T-helper 1 cell treated with Interleukin-12 subunit alpha and Interleukin-12 subunit beta and Interleukin-4 antibody, amounts not matched to agents 30 ng/mL and 1 ng/mL, for 36 hours (primary cell): Measurements from ENCODE around the gene PSG3. TPM values are rescaled to one million over a fixed set of nuclear protein-coding genes. Genes with fewer than 3 reads are reported as not detected.
"Not testable (repeated sequence)": the region's sequence is repeated elsewhere in the genome, so short reads cannot be mapped to it uniquely, and the experiment has no call there.

Source experiments
- intact Hi-C: fragments of 100-400 bp; cut with micrococcal nuclease; formaldehyde crosslinking; loops from one replicate; pipeline ENCODE4 v1.15.1; 2024
- total RNA-seq: library from RNA; stranded (reverse); gene quantifications from 2 replicates; pipeline ENCODE4 v1.2.3, GENCODE V29; 2022

PSG3 gene
- not detected in 2 replicates for total RNA-seq

- intact Hi-C loops, result not testable (repeated sequence)
Measured at GRCh38 chr19:42740381-42740780, at the start of gene PSG3. PSG3 (minus strand) TSS chr19:42740481; CDS start chr19:42740384, 97 bp downstream.

- intact Hi-C loops, result not testable (repeated sequence)
Measured at GRCh38 chr19:42788766-42789165, 48.5 kb upstream of the PSG3 start.

- intact Hi-C loops, result not testable (repeated sequence)
Measured at GRCh38 chr19:42787766-42788165, 47.5 kb upstream of the PSG3 start.

- intact Hi-C loops, result loop anchor here (1.0 kb wide), 1 partner anchor 171 kb away; no protein-coding TSS in a partner anchor
Measured at GRCh38 chr19:42776750-42777612, 36.7 kb upstream of the PSG3 start.

GRCh38 chr19:42774510-42775158, 34.4 kb upstream of the PSG3 start:
- intact Hi-C loops, result not testable (repeated sequence)

- intact Hi-C loops, result not testable (repeated sequence)
Measured at GRCh38 chr19:42767319-42767718, 27.0 kb upstream of the PSG3 start.

GRCh38 chr19:42766871-42767270, 26.6 kb upstream of the PSG3 start:
- intact Hi-C loops, result not testable (repeated sequence)

GRCh38 chr19:42764836-42765235, 24.6 kb upstream of the PSG3 start:
- intact Hi-C loops, result no loop called here

GRCh38 chr19:42762789-42763188, 22.5 kb upstream of the PSG3 start:
- intact Hi-C loops, result no loop called here

- intact Hi-C loops, result not testable (repeated sequence)
Measured at GRCh38 chr19:42761924-42762295, 21.6 kb upstream of the PSG3 start.

GRCh38 chr19:42760954-42761923, 21.0 kb upstream of the PSG3 start:
- intact Hi-C loops, result not testable (repeated sequence)

- intact Hi-C loops, result not testable (repeated sequence)
Measured at GRCh38 chr19:42758667-42759066, 18.4 kb upstream of the PSG3 start.

- intact Hi-C loops, result not testable (repeated sequence)
Measured at GRCh38 chr19:42752246-42752645, 12.0 kb upstream of the PSG3 start.

- intact Hi-C loops, result not testable (repeated sequence)
Measured at GRCh38 chr19:42741726-42742607, 1.7 kb upstream of the PSG3 start.

- intact Hi-C loops, result not testable (repeated sequence)
Measured at GRCh38 chr19:42737581-42738011, 2.7 kb downstream of the PSG3 start.

- intact Hi-C loops, result not testable (repeated sequence)
Measured at GRCh38 chr19:42728341-42728740, 11.9 kb downstream of the PSG3 start.

- intact Hi-C loops, result not testable (repeated sequence)
Measured at GRCh38 chr19:42714000-42714399, 26.3 kb downstream of the PSG3 start.

- intact Hi-C loops, result not testable (repeated sequence)
Measured at GRCh38 chr19:42712753-42713152, 27.5 kb downstream of the PSG3 start.

GRCh38 chr19:42710986-42711385, 29.3 kb downstream of the PSG3 start:
- intact Hi-C loops, result not testable (repeated sequence)

GRCh38 chr19:42697884-42698283, 42.4 kb downstream of the PSG3 start:
- intact Hi-C loops, result no loop called here
